Transverse colon (tissue), 4 donors: ENCODE measurements around the gene TLE3. TPM values are rescaled to one million over a fixed set of nuclear protein-coding genes. Genes with fewer than 3 reads are reported as not detected.
A peak's percentile ranks its signal among the peaks of the same experiment; 100 is the strongest.

Experiments
- DNase-seq: peaks from one replicate; pipeline ENCODE4 v3.0.0-alpha.2; 2019
- H3K27ac ChIP-seq, 4 donors: fragments of 200-600 bp; sonication (generic); 2 replicates each; pipeline ENCODE4 v1.5.1; 2016 to 2018; ENCODE audit warnings: inconsistent platforms in 4 of 4
- H3K27me3 ChIP-seq: fragments of 200-600 bp; sonication (generic); 2 replicates; pipeline ENCODE4 v1.5.1; 2017; ENCODE audit warnings: inconsistent platforms
- H3K36me3 ChIP-seq, 4 donors: fragments of 200-600 bp; sonication (generic); 2 replicates each; pipeline ENCODE4 v1.5.1; 2017 to 2019; ENCODE audit warnings: inconsistent platforms in 4 of 4
- H3K4me1 ChIP-seq, 4 donors: fragments of 200-600 bp; sonication (generic); 2 replicates each; pipeline ENCODE4 v1.5.1; 2017 to 2020; ENCODE audit warnings: inconsistent platforms in 4 of 4
- H3K4me3 ChIP-seq, 4 donors: fragments of 200-600 bp; sonication (generic); 1 replicate in 1 of 4; 2 replicates in 3 of 4; pipeline versions ENCODE4 v1.5.1 to v1.6.1; 2017 to 2019; ENCODE audit warnings: inconsistent platforms in 4 of 4
- H3K9me3 ChIP-seq, 2 donors: fragments of 200-600 bp; sonication (generic); 2 replicates each; pipeline ENCODE4 v1.5.1; 2017 to 2019; ENCODE audit warnings: inconsistent platforms in 2 of 2
- EP300 ChIP-seq: sonication (generic); formaldehyde crosslinking; IDR thresholded peaks from one replicate; pipeline ENCODE4 v1.6.1; 2017; ENCODE audit warnings: antibody characterized with exemption, low read depth
- POLR2A ChIP-seq: fragments of 450-650 bp; IDR thresholded peaks from one replicate; pipeline ENCODE4 v1.6.1; 2016; ENCODE audit warnings: antibody characterized with exemption, mild to moderate bottlenecking, moderate library complexity
- POLR2AphosphoS5 ChIP-seq, 3 donors: sonication (generic); formaldehyde crosslinking; IDR thresholded peaks; one replicate each; pipeline ENCODE4 v1.6.1; 2016; ENCODE audit warnings: antibody characterized with exemption in 3 of 3
- WGBS, 2 donors: methylation state at CpG; one replicate each; pipeline ENCODE4 v1.1.5; 2018; ENCODE audit warnings: low coverage in 1 of 2; 5-methylcytosine and 5-hydroxymethylcytosine counted together
- in situ Hi-C, 4 donors: fragments of 200-750 bp; cut with MboI; loops; one replicate each; pipeline versions ENCODE4 v1.15.0 to v1.15.1; 2017; ENCODE audit warnings: low sequenced_read_pairs in 3 of 4, low pct_ligation_motif_present in 1 of 4, low pct_unique_long_range_greater_than_20kb in 1 of 4
- intact Hi-C: fragments of 100-400 bp; cut with DNase I; formaldehyde crosslinking; loops from one replicate; pipeline ENCODE4 v1.15.1; 2023; ENCODE audit warnings: low total_unique reads
- total RNA-seq, 4 donors: library from RNA; depleted of rRNA; stranded (reverse); fragments of >200 nt; gene quantifications; one replicate each; pipeline ENCODE4 v1.1.0, GENCODE V29; 2016
- TF ChIP-seq, protein P1 (sequence below), 5 experiments: fragments of 200-600 bp in 3 of 5; fragments of 450-650 bp in 2 of 5; sonication (generic) in 3 of 5; IDR thresholded peaks; 1 replicate in 2 of 5; 2 replicates in 3 of 5; pipeline ENCODE4 v1.5.1; 2016 to 2017; ENCODE audit warnings: antibody characterized with exemption in 5 of 5, inconsistent platforms in 3 of 5, mild to moderate bottlenecking in 2 of 5, moderate library complexity in 1 of 5

TLE3 gene
- total RNA-seq, 4 donors from 2014 or later: 49.8 to 223 (median 114) TPM

DNA sequence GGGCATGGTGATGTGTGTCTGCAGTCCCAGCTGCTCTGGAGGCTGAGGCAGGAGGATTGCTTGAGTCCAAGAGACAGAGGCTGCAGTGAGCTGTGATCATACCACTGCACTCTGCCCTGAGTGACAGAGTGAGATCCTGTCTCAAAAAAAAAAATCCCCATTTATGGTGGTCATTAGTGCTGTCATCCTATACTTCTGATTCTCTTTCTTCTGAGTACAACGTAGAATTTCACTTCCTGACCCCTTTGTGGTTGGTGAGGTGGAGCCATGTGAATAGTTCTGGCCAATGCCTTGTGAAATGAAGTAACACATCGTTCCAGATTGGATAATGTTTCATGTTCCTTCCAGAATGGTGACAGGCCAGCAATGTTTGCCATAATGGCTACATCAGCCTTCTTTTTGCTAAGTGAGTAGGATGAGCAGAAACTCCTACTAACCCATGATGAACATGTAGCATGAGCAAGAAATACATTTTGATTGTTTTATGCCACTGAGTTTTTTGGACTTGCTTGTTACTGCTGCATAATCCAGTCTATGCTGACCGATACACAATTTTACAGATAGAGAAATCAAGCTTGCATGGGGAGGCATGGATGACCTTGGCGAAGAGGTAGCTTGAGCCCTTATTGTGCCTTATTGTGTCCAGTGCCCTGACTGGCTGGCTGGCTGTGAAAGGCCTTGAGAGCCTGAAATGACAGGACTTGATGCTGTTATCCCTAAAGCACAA, 30.9 kb upstream of the TLE3 start:
- TF ChIP-seq POLR2A (no peak), POLR2AphosphoS5 (IDR thresholded peaks at IDR 0.05) (no peak)
- WGBS, 2 donors: 88 to 100% methylated on average over 1 to 4 of the region's 4 CpGs
- Histone ChIP-seq H3K27ac (no peak overlapping the region), H3K9me3 (no peaks in the 10 kb centered on the region), H3K27me3 (no peaks in the 10 kb centered on the region), H3K36me3 (no peaks in the 10 kb centered on the region), H3K4me3 (no peak overlapping the region), H3K4me1 (peaks cover 0 to 9% (median 4%) of the 10 kb centered on the region in 4 donors)
- intact Hi-C loops (no loop called here), in situ Hi-C loops (no loop called here)
- no peak for DNase-seq

DNA sequence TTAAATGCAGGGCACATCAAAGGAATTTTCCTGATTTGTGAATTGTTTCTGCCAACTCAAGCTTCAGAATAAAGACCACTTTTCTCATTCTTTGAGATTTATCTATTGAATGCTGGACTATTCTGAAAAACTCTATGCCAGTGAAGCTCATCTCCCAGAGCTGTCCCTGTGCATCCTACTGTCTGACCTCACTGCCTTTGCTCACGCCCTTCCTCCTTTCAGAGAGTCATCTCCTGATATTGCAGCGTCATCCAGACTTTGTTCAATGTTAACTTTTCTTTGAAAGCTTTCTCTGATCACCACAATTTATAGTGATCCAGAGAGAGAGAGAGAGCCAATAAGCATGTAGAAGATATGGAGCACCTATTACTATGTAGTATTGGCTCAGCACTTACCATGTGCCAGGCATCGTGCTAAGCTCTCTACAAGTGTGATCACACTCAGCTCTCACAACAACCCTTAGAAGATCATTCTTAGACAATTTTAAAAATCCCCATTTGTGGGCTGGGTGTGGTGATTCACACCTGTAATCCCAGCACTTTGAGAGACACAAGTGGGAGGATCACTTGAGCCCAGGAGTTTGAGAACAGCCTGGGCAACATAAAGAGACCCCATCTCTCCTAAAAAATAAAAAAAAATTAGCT, 30.2 kb upstream of the TLE3 start:
- no peak for DNase-seq
- Histone ChIP-seq H3K4me1 (peaks cover 0 to 9% (median 2%) of the 10 kb centered on the region in 4 donors), H3K36me3 (no peaks in the 10 kb centered on the region), H3K27me3 (no peaks in the 10 kb centered on the region), H3K27ac (no peak overlapping the region), H3K4me3 (no peak overlapping the region), H3K9me3 (no peaks in the 10 kb centered on the region)
- intact Hi-C loops (no loop called here), in situ Hi-C loops (no loop called here)
- TF ChIP-seq POLR2A (no peak), POLR2AphosphoS5 (IDR thresholded peaks at IDR 0.05) (no peak), EP300 (no peak)
- TF ChIP-seq, protein P1, sequence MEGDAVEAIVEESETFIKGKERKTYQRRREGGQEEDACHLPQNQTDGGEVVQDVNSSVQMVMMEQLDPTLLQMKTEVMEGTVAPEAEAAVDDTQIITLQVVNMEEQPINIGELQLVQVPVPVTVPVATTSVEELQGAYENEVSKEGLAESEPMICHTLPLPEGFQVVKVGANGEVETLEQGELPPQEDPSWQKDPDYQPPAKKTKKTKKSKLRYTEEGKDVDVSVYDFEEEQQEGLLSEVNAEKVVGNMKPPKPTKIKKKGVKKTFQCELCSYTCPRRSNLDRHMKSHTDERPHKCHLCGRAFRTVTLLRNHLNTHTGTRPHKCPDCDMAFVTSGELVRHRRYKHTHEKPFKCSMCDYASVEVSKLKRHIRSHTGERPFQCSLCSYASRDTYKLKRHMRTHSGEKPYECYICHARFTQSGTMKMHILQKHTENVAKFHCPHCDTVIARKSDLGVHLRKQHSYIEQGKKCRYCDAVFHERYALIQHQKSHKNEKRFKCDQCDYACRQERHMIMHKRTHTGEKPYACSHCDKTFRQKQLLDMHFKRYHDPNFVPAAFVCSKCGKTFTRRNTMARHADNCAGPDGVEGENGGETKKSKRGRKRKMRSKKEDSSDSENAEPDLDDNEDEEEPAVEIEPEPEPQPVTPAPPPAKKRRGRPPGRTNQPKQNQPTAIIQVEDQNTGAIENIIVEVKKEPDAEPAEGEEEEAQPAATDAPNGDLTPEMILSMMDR (IDR thresholded peaks at IDR 0.05): no peak
- WGBS, 2 donors: 48 to 67% methylated on average over 2 to 3 of the region's 3 CpGs

DNA sequence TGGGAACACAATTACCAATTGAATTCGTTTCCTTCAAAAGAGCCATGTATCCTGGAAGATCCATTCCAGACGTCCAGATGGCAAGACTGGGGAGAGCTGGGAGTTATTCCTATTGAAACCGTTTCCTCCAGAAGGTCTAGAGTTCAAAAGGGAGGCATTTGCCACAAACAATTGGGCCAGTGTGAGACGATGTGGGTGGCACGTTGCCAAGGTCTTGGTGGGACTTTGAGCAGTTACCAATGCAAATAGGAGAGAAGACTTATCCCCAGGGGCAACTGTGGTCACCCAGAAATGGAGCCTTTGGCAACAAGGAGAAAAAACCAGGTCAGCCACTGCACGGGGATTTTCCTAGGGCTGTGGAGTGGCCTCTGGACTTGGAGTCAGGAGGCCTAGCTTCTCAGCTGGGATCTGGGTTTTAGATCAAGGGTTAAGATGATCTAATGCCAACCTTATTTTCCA, 29.6 kb upstream of the TLE3 start:
- intact Hi-C loops (no loop called here), in situ Hi-C loops (no loop called here)
- Histone ChIP-seq H3K4me3 (no peak overlapping the region), H3K27ac (no peak overlapping the region), H3K4me1 (peaks cover 0 to 13% (median 2%) of the 10 kb centered on the region in 4 donors), H3K36me3 (no peaks in the 10 kb centered on the region), H3K9me3 (no peaks in the 10 kb centered on the region), H3K27me3 (no peaks in the 10 kb centered on the region)
- DNase-seq: peak; percentile 37
- 27 to 32% methylated on average over 2 to 6 of the region's 6 CpGs for WGBS, 2 donors
- TF ChIP-seq POLR2A (no peak), POLR2AphosphoS5 (IDR thresholded peaks at IDR 0.05) (no peak), EP300 (no peak)
- TF ChIP-seq, protein P1 (IDR thresholded peaks at IDR 0.05): no peak

DNA sequence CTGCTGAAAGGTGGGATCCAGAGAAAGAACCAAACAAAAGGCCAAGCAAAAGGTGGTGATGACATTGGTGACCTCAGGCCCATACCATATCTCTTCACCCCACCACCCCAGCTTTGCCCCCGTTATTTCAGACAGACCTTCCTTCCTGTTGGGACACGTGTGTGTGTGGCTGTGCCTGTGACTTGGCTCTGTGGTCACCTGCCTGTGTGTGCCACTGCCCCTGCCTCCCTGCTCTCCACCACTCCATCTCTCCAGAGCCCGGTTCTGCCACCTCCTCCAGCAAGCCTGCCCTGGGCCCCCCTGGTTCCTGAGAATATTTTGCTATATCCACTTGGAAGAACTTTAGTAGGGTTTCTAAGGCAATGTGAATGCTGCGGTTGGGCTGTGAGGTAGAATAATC, 28.6 kb upstream of the TLE3 start:
- Histone ChIP-seq H3K36me3 (no peaks in the 10 kb centered on the region), H3K4me1 (peaks cover 0 to 22% (median 2%) of the 10 kb centered on the region in 4 donors), H3K9me3 (no peaks in the 10 kb centered on the region), H3K27me3 (no peaks in the 10 kb centered on the region), H3K4me3 (no peak overlapping the region), H3K27ac (no peak overlapping the region)
- TF ChIP-seq, protein P1 (IDR thresholded peaks at IDR 0.05): no peak
- TF ChIP-seq POLR2AphosphoS5 (IDR thresholded peaks at IDR 0.05) (no peak), EP300 (no peak), POLR2A (no peak)
- WGBS, 2 donors: 87% methylated on average over 4 of the region's 4 CpGs; no CpG with 5 or more reads in 1 of the 2 donors
- intact Hi-C loops: no loop called here
- DNase-seq: no peak
- in situ Hi-C loops: no loop called here
